Endothelial cell of umbilical vein (primary cell): Measurements from ENCODE around the gene GAST. TPM values are rescaled to one million over a fixed set of nuclear protein-coding genes. Genes with fewer than 3 reads are reported as not detected.

Source experiments
- BruUV-seq: library from RNA; stranded (reverse); fragments of 400-500 nt; replicated peaks from 2 replicates; lab custom pipeline; 2021; lab: Mats Ljungman, UMichigan
- CTCF ChIA-PET: fragments of 300-600, 350-600 bp; sonication (Branson Sonifier 250); formaldehyde crosslinking; loops from one replicate; lab custom pipeline; 2021; ENCODE audit warnings: antibody characterized with exemption, inconsistent platforms; lab: Charles Lee
- POLR2A ChIA-PET: fragments of 300-600, 350-600 bp; sonication (Branson Sonifier 250); formaldehyde crosslinking; loops from one replicate; lab custom pipeline; 2021; ENCODE audit warnings: antibody characterized with exemption, inconsistent platforms; lab: Charles Lee
- DNase-seq: peaks from one replicate; pipeline ENCODE4 v3.0.0-alpha.2; 2011; ENCODE audit warnings: low read depth, low spot score
- FAIRE-seq: peaks from 2 replicates; lab custom pipeline; 2011; peaks lifted over from hg19 to GRCh38; lab: Jason Lieb, UNC
- H2AFZ ChIP-seq: 2 replicates; pipeline ENCODE4 v1.6.0; 2012; ENCODE audit warnings: low read depth, low read length, control low read depth, inconsistent platforms
- H3K27ac ChIP-seq: 2 replicates; pipeline ENCODE4 v1.5.1; 2011; ENCODE audit warnings: low read depth, mild to moderate bottlenecking, control low read depth, low read length, moderate library complexity; ENCODE audit not compliant: insufficient read depth
- H3K27me3 ChIP-seq, 2 experiments: 2 replicates each; pipeline versions ENCODE4 v1.6.0 to v1.6.1; 2011; ENCODE audit warnings: low read length in 2 of 2, mixed read lengths in 1 of 2; ENCODE audit not compliant: control insufficient read depth in 2 of 2, insufficient read depth in 2 of 2
- H3K36me3 ChIP-seq, 2 experiments: 2 replicates in 1 of 2; 3 replicates in 1 of 2; pipeline ENCODE4 v1.5.1; 2011; ENCODE audit warnings: low read length in 2 of 2, mild to moderate bottlenecking in 1 of 2, moderate library complexity in 1 of 2; ENCODE audit not compliant: control insufficient read depth in 2 of 2, insufficient read depth in 2 of 2; ENCODE audit errors: extremely low read depth in 1 of 2
- H3K4me1 ChIP-seq: 3 replicates; pipeline ENCODE4 v1.5.1; 2011; ENCODE audit warnings: mild to moderate bottlenecking, low read length; ENCODE audit not compliant: control insufficient read depth, insufficient read depth; ENCODE audit errors: extremely low read depth
- H3K4me2 ChIP-seq: 2 replicates; pipeline ENCODE4 v1.6.1; 2011; ENCODE audit warnings: low read length, control low read depth, mixed read lengths; ENCODE audit not compliant: insufficient read depth
- H3K4me3 ChIP-seq, 3 experiments: fragments of 200-600 bp in 1 of 3; sonication (generic), shearing (Covaris generic) in 1 of 3; replicated peaks in 1 of 3; 2 replicates each; pipeline ENCODE4 v1.5.1; 2011 to 2016; ENCODE audit warnings: control low read depth in 3 of 3, low read length in 3 of 3, mild to moderate bottlenecking in 2 of 3, inconsistent platforms in 1 of 3, low read depth in 1 of 3, moderate library complexity in 1 of 3; ENCODE audit not compliant: insufficient read depth in 1 of 3
- H3K79me2 ChIP-seq: 2 replicates; pipeline ENCODE4 v1.6.0; 2012; ENCODE audit warnings: low read length, inconsistent platforms; ENCODE audit not compliant: control insufficient read depth, insufficient read depth
- H3K9ac ChIP-seq: replicated peaks from 2 replicates; pipeline ENCODE3; 2011; ENCODE audit warnings: low read length, control low read depth; ENCODE audit not compliant: insufficient read depth; ENCODE audit errors: extremely low read depth
- H3K9me1 ChIP-seq: replicated peaks from 3 replicates; pipeline ENCODE4 v1.6.0; 2011; ENCODE audit warnings: mild to moderate bottlenecking, low read length; ENCODE audit not compliant: control insufficient read depth, insufficient read depth; ENCODE audit errors: extremely low read depth
- H3K9me3 ChIP-seq: replicated peaks from 2 replicates; pipeline ENCODE4 v1.5.1; 2012; ENCODE audit warnings: low read length, inconsistent platforms; ENCODE audit not compliant: control insufficient read depth, insufficient read depth
- H4K20me1 ChIP-seq: replicated peaks from 2 replicates; pipeline ENCODE3; 2011; ENCODE audit warnings: mild to moderate bottlenecking, low read length; ENCODE audit not compliant: control insufficient read depth, insufficient read depth; ENCODE audit errors: extremely low read depth
- EZH2 ChIP-seq: IDR thresholded peaks from 2 replicates; pipeline ENCODE4 v1.6.1; 2012; ENCODE audit warnings: borderline replicate concordance, low read depth, mild to moderate bottlenecking, moderate library complexity, low read length, inconsistent platforms; ENCODE audit not compliant: severe bottlenecking
- FOS ChIP-seq: IDR thresholded peaks from 2 replicates; pipeline ENCODE4 v1.6.1; 2011; ENCODE audit warnings: mild to moderate bottlenecking, low read length, moderate library complexity, borderline replicate concordance; ENCODE audit not compliant: insufficient read depth
- GATA2 ChIP-seq: IDR thresholded peaks from 2 replicates; pipeline ENCODE4 v1.7.0; 2011; ENCODE audit warnings: low read depth, mild to moderate bottlenecking, moderate library complexity, mixed read lengths, low read length; ENCODE audit not compliant: insufficient read length, insufficient read depth
- JUN ChIP-seq: IDR thresholded peaks from 2 replicates; pipeline ENCODE4 v1.6.1; 2011; ENCODE audit warnings: borderline replicate concordance, low read depth; ENCODE audit not compliant: insufficient read length, insufficient read depth
- MAX ChIP-seq: IDR thresholded peaks from 2 replicates; pipeline ENCODE4 v1.6.1; 2011; ENCODE audit not compliant: insufficient read depth, insufficient read length
- MYC ChIP-seq: IDR thresholded peaks from one replicate; pipeline ENCODE4 v1.6.1; 2011; ENCODE audit warnings: mild to moderate bottlenecking, low read depth, low read length
- POLR2A ChIP-seq: IDR thresholded peaks from 2 replicates; pipeline ENCODE4 v1.6.1; 2012; ENCODE audit warnings: low read depth, mild to moderate bottlenecking, control low read depth, low read length
- POLR2AphosphoS5 ChIP-seq: IDR thresholded peaks from 2 replicates; pipeline ENCODE4 v1.6.1; 2012; ENCODE audit warnings: low read depth, mild to moderate bottlenecking, control low read depth, low read length, moderate library complexity; ENCODE audit not compliant: insufficient read depth
- dilution Hi-C: fragments of 300-500 bp; cut with MboI; formaldehyde crosslinking; loops from one replicate; pipeline ENCODE4 v1.15.0; 2019; ENCODE audit warnings: low sequenced_read_pairs; ENCODE audit not compliant: extremely low pct_ligation_motif_present
- intact Hi-C: fragments of 100-400 bp; cut with micrococcal nuclease; formaldehyde crosslinking; loops from one replicate; pipeline ENCODE4 v1.10.0; 2022
- polyA plus RNA-seq, 4 experiments: library from polyadenylated mRNA; depleted of rRNA in 3 of 4; stranded (reverse) in 3 of 4; unstranded in 1 of 4; fragments of >200 nt; gene quantifications; 2 replicates each; pipeline versions ENCODE4 v1.2.1 to v1.2.3, GENCODE V29; 2011 to 2012; ENCODE audit warnings: missing spikeins in 1 of 4
- total RNA-seq: library from RNA; stranded (reverse); gene quantifications from 2 replicates; pipeline ENCODE4 v1.2.3, GENCODE V29; 2021
- TF ChIP-seq, protein P1 (sequence below), 2 donors: IDR thresholded peaks; 1 replicate in 1 of 2; 2 replicates in 1 of 2; pipeline ENCODE4 v1.5.1; 2011; ENCODE audit warnings: low read length in 2 of 2, mild to moderate bottlenecking in 2 of 2, moderate library complexity in 2 of 2, control low read depth in 1 of 2, inconsistent platforms in 1 of 2, low read depth in 1 of 2; ENCODE audit not compliant: insufficient read depth in 1 of 2; ENCODE audit errors: extremely low read depth in 1 of 2

The GAST gene
- total and polyA plus RNA-seq, 2 donors (not counting 3 experiments of a cell fraction or from before 2014, with no cell fraction given) = not detected

DNA sequence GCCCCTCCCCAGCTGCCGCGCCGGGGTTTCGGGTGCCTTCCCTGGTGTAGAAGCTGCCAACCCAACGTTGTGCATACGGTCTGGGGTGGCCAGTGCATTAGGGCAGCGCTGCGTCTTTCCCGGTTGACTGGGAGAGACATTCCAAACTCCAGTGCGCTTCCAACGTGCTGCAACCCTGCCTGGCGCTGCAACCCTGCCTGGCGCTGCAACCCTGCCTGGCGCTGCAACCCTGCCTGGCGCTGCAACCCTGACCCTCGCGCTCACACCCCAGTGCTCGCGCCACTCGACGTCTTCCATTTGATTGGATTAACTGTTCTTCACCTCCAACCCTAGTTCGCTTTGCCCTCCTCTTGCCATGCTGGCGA lies 22.8 kb downstream of the GAST start:
- CTCF ChIA-PET = interaction anchor here (1.4 to 4.6 kb wide), 2 partner anchors 39 to 66 kb away, joined by 3 to 50 read pairs; no protein-coding TSS in a partner anchor
- no peak for DNase-seq
- intact Hi-C loops = loop anchor here (5.0 kb wide), 1 partner anchor 152 kb away; no protein-coding TSS in a partner anchor

DNA sequence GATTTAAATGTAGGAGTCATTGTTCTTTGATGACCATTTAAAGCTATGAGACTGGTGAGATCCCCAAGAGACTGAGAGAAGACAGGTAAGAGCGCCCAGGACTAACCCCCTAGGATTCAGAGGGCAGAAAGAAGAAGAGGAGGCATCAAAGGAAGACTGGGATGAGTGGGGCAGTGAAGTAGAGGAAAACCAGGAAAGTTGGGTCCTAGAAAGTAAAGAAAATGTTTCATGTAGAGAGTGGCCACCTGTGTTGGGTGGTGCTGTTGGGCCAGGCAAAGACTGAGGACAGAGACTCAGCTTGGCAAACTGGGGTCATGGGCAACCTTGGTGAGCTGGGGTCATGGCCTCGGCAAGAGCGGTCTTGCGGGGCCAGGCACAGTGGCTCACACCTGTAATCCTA lies 23.6 kb downstream of the GAST start:
- POLR2A ChIA-PET = no interaction called here
- no peaks in the 10 kb centered on the region for H3K9me1 ChIP-seq
- H3K9ac ChIP-seq = no peak overlapping the region
- DNase-seq = no peak
- no peak overlapping the region for H3K27ac ChIP-seq
- dilution Hi-C loops = no loop called here
- peaks cover 41 to 44% of the 10 kb centered on the region in 2 experiments for H3K27me3 ChIP-seq
- FAIRE-seq = no peak
- TF ChIP-seq FOS (no peak), MYC (no peak), JUN (no peak), POLR2AphosphoS5 (no peak), MAX (no peak), POLR2A (no peak), EZH2 (no peak), GATA2 (no peak)
- TF ChIP-seq, protein P1, sequence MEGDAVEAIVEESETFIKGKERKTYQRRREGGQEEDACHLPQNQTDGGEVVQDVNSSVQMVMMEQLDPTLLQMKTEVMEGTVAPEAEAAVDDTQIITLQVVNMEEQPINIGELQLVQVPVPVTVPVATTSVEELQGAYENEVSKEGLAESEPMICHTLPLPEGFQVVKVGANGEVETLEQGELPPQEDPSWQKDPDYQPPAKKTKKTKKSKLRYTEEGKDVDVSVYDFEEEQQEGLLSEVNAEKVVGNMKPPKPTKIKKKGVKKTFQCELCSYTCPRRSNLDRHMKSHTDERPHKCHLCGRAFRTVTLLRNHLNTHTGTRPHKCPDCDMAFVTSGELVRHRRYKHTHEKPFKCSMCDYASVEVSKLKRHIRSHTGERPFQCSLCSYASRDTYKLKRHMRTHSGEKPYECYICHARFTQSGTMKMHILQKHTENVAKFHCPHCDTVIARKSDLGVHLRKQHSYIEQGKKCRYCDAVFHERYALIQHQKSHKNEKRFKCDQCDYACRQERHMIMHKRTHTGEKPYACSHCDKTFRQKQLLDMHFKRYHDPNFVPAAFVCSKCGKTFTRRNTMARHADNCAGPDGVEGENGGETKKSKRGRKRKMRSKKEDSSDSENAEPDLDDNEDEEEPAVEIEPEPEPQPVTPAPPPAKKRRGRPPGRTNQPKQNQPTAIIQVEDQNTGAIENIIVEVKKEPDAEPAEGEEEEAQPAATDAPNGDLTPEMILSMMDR (IDR thresholded peaks at IDR 0.05; ENCODE audit: extremely low read depth in 1 of 2, insufficient read depth in 1 of 2, low read depth in 1 of 2, low read length in 2 of 2) = no peak
- H3K36me3 ChIP-seq = no peaks in the 10 kb centered on the region
- H3K4me2 ChIP-seq = no peak overlapping the region
- peaks cover 2% of the 10 kb centered on the region for H3K4me1 ChIP-seq
- H3K9me3 ChIP-seq = no peaks in the 10 kb centered on the region
- H2AFZ ChIP-seq = no peak overlapping the region
- no peaks in the 10 kb centered on the region for H3K79me2 ChIP-seq
- no peak overlapping the region for H3K4me3 ChIP-seq
- intact Hi-C loops = loop anchor here (5.0 kb wide), 1 partner anchor 152 kb away; no protein-coding TSS in a partner anchor
- CTCF ChIA-PET = interaction anchor here (4.6 kb wide), 1 partner anchor 65 kb away, joined by 50 read pairs; no protein-coding TSS in a partner anchor
- no TSS peak for BruUV-seq
- H4K20me1 ChIP-seq = no peaks in the 10 kb centered on the region

More for the DNA sequence above, 22.8 kb downstream of the GAST start:
- Histone ChIP-seq H3K27ac (no peak overlapping the region), H3K9me1 (no peaks in the 10 kb centered on the region), H3K4me1 (peaks cover 2% of the 10 kb centered on the region), H3K4me3 (peak overlapping the region in 1 of 3 experiments; percentile 14), H3K9ac (no peak overlapping the region), H3K27me3 (peaks cover 44 to 45% of the 10 kb centered on the region in 2 experiments), H3K36me3 (no peaks in the 10 kb centered on the region), H3K79me2 (no peaks in the 10 kb centered on the region), H3K4me2 (peak overlapping the region; percentile 49), H4K20me1 (no peaks in the 10 kb centered on the region), H3K9me3 (no peaks in the 10 kb centered on the region), H2AFZ (peak overlapping the region; percentile 48)
- BruUV-seq = no TSS peak
- no peak for FAIRE-seq
- TF ChIP-seq MYC (no peak), EZH2 (no peak), POLR2A (no peak), JUN (no peak), FOS (no peak)
- TF ChIP-seq, protein P1 (IDR thresholded peaks at IDR 0.05; ENCODE audit: extremely low read depth in 1 of 2, insufficient read depth in 1 of 2, low read depth in 1 of 2, low read length in 2 of 2) = no peak
- POLR2A ChIA-PET = no interaction called here
- dilution Hi-C loops = no loop called here
